Measurements from ENCODE around the gene REXO1.

DNA sequence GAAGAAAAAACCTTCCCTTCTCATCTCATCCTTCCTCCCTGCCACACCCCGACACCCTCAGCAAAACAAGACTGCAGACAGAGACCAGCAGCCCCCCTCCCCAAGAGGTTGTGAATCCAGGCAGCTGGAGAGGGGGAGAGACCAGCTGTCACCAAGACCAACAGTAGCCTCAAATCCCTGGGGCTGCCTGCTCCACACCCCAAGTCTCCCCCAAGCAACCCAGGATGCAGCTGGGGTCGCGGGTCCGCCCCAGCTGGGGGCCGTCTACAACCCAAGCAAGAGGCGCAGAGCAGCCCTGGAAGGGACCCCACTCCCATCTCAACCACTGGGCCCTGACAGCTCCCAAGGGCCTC is 8.0 kb upstream of the REXO1 start:
- TF ChIP-seq, protein P1, sequence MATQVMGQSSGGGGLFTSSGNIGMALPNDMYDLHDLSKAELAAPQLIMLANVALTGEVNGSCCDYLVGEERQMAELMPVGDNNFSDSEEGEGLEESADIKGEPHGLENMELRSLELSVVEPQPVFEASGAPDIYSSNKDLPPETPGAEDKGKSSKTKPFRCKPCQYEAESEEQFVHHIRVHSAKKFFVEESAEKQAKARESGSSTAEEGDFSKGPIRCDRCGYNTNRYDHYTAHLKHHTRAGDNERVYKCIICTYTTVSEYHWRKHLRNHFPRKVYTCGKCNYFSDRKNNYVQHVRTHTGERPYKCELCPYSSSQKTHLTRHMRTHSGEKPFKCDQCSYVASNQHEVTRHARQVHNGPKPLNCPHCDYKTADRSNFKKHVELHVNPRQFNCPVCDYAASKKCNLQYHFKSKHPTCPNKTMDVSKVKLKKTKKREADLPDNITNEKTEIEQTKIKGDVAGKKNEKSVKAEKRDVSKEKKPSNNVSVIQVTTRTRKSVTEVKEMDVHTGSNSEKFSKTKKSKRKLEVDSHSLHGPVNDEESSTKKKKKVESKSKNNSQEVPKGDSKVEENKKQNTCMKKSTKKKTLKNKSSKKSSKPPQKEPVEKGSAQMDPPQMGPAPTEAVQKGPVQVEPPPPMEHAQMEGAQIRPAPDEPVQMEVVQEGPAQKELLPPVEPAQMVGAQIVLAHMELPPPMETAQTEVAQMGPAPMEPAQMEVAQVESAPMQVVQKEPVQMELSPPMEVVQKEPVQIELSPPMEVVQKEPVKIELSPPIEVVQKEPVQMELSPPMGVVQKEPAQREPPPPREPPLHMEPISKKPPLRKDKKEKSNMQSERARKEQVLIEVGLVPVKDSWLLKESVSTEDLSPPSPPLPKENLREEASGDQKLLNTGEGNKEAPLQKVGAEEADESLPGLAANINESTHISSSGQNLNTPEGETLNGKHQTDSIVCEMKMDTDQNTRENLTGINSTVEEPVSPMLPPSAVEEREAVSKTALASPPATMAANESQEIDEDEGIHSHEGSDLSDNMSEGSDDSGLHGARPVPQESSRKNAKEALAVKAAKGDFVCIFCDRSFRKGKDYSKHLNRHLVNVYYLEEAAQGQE (IDR thresholded peaks at IDR 0.05; ENCODE audit: insufficient read depth in 1 of 2, low read depth in 2 of 2, low read length in 2 of 2): no peak
- TF ChIP-seq POLR2AphosphoS5 (IDR thresholded peaks at IDR 0.05; ENCODE audit: low read depth, low read length) (no peak), FOXP2 (optimal IDR thresholded peaks at IDR 0.05; ENCODE audit: borderline replicate concordance, extremely low read depth, extremely low read length, insufficient read depth) (no peak), SIN3A (IDR thresholded peaks at IDR 0.05; ENCODE audit: borderline replicate concordance, insufficient read depth, low read length) (no peak), TAF1 (IDR thresholded peaks at IDR 0.05; ENCODE audit: borderline replicate concordance, insufficient read depth, low read length) (no peak)

Data from PFSK-1 (cell line).